GM10266 (cell line): ENCODE measurements around the gene CBFA2T3.
"Not testable (repeated sequence)": the region's sequence is repeated elsewhere in the genome, so short reads cannot be mapped to it uniquely, and the experiment has no call there.

Source experiments
- DNase-seq: peaks from one replicate; pipeline ENCODE4 v3.0.0; 2012; ENCODE audit errors: extremely low spot score
- CTCF ChIP-seq: IDR thresholded peaks from 2 replicates; pipeline ENCODE4 v1.5.1; 2012; ENCODE audit warnings: mild to moderate bottlenecking, low read depth; ENCODE audit not compliant: control insufficient read depth, insufficient read depth; ENCODE audit errors: missing control alignments

The CBFA2T3 gene

GRCh38 chr16:88895335-88895734 is 81.7 kb downstream of the CBFA2T3 start:
- DNase-seq = no peak
- no peak for TF ChIP-seq CTCF

GRCh38 chr16:88894681-88895300 is 82.2 kb downstream of the CBFA2T3 start:
- DNase-seq = no peak
- TF ChIP-seq CTCF = no peak

- DNase-seq = not testable (repeated sequence)
These were observed 82.7 kb downstream of the CBFA2T3 start for GRCh38 chr16:88894266-88894665.

- no peak for TF ChIP-seq CTCF
- DNase-seq = no peak
These were observed 83.7 kb downstream of the CBFA2T3 start for GRCh38 chr16:88893127-88893968.

- TF ChIP-seq CTCF = no peak
- no peak for DNase-seq
These were observed 84.9 kb downstream of the CBFA2T3 start for GRCh38 chr16:88892065-88892464.

- no peak for DNase-seq
- no peak for TF ChIP-seq CTCF
These were observed 85.9 kb downstream of the CBFA2T3 start for GRCh38 chr16:88891083-88891482.

GRCh38 chr16:88889702-88890352 is 87.2 kb downstream of the CBFA2T3 start:
- not testable (repeated sequence) for DNase-seq
